Activated CD4-positive, CD25-positive, alpha-beta regulatory T cell treated with anti-CD3 and anti-CD28 coated beads, Interleukin-2, amount 50 U/mL, for 72 hours (primary cell): ENCODE data around the gene TUBB.

Experiments used
- DNase-seq: peaks from one replicate; pipeline ENCODE4 v3.0.0; 2021

TUBB gene

GRCh38 chr6:30719791-30720737 is at the start of gene TUBB:
Gene TUBB, plus strand, starts transcription at chr6:30720352. Its CDS starts 155 bp downstream, at chr6:30720507.
- peak; percentile 94 for DNase-seq

- DNase-seq, result no peak
Observed at GRCh38 chr6:30670760-30671527, 49.2 kb upstream of the TUBB start.

GRCh38 chr6:30672445-30673253 is 47.5 kb upstream of the TUBB start, which contains the start of gene DHX16:
Gene DHX16, minus strand, starts transcription at chr6:30673006. Its CDS starts 165 bp downstream, at chr6:30672841.
- peak; percentile 89 for DNase-seq

- DNase-seq, result no peak
Observed at GRCh38 chr6:30676660-30677285, 43.4 kb upstream of the TUBB start.

- peak; percentile 93 for DNase-seq
Observed at GRCh38 chr6:30678964-30679726, 41.0 kb upstream of the TUBB start.

GRCh38 chr6:30679765-30680535 is 40.2 kb upstream of the TUBB start:
- no peak for DNase-seq

- DNase-seq, result no peak
Observed at GRCh38 chr6:30681766-30682142, 38.4 kb upstream of the TUBB start.

- peak; percentile 83 for DNase-seq
Observed at GRCh38 chr6:30682143-30683117, 37.7 kb upstream of the TUBB start.

- DNase-seq, result no peak
Observed at GRCh38 chr6:30683183-30683979, 36.8 kb upstream of the TUBB start.

- no peak for DNase-seq
Observed at GRCh38 chr6:30683980-30684338, 36.2 kb upstream of the TUBB start.

GRCh38 chr6:30684386-30685156 is 35.6 kb upstream of the TUBB start:
- DNase-seq, result no peak

GRCh38 chr6:30685157-30686008 is 34.8 kb upstream of the TUBB start:
- no peak for DNase-seq

- DNase-seq, result peak; percentile 81
Observed at GRCh38 chr6:30686009-30686907, 33.9 kb upstream of the TUBB start, which contains the start of gene PPP1R18. Gene PPP1R18, minus strand, starts transcription at chr6:30686645. Its CDS starts 627 bp downstream, at chr6:30686018.

GRCh38 chr6:30686908-30687658 is 33.1 kb upstream of the TUBB start:
- peak; percentile 78 for DNase-seq
